NCI-H82 (cell line): ENCODE data around the gene MAP4K4.
"Not testable (repeated sequence)": the region's sequence is repeated elsewhere in the genome, so short reads cannot be mapped to it uniquely, and the experiment has no call there.

Experiments used
- DNase-seq: peaks from one replicate; lab custom pipeline; 2025; lab: John Stamatoyannopoulos, UW

Gene MAP4K4

DNA sequence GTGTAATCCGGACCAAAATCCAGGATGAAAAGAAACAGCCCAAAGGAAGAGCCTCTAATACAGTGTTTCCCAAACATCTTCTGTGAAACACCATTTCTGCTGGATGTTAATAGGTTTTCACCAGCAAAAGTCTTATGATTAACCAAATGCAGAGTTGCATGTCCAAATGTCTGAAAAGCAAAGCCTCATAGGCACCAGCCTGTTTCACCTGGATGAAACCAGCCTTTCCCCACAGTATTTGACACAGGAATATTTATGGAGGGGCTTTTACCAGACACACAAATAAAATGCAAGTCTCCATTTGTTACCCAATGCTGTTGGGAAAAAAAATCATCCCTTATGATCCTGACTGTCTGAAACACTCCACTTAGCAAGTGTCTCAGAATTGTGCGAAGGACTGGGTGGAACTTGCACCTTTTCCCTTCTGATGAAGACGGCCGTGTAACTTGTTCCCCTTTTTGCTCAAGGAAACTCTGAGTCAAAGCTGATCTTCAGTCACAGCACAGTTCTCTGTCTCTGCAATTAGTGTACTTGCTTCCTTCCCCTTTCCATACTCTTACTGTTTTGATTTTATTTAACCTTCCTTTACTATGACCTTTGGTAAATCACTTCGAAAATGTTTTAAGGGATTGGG is 223.9 kb downstream of the MAP4K4 start:
- no peak for DNase-seq

DNA sequence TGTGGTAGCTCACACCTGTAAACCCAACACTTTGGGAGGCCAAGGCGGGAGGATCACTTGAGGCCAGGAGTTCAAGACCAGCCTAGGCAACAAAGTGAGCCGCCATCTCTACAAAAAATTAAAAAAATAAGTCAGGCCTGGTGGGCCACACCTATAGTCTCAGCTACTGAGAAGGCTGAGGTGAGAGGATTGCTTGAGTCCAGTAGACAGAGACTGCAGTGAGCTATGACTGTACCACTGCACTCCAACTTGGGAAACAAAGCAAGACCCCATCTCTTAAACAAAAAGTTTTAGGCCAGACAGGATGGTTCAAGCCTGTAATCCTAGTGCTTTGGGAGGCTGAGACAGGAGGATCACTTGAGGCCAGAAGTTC is 224.4 kb downstream of the MAP4K4 start:
- no peak for DNase-seq

DNA sequence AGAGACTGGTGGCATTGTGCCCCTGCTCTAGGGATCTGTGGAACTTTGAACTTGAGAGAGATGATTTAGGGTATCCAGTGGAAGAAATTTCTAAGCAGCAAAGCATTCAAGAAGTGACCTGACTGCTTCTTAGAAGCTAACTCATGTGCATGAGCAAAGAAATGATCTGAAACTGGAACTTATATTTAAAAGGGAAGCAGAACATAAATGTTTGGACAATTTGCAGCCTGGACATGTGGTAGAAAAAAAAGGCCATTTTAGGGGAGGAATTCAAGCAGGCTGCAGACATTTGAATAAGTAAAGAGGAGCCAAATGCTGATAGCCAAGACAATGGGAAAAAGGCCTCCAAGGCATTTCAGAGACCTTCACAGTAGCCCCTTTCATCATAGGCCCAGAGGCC is 226.8 kb downstream of the MAP4K4 start:
- not testable (repeated sequence) for DNase-seq

DNA sequence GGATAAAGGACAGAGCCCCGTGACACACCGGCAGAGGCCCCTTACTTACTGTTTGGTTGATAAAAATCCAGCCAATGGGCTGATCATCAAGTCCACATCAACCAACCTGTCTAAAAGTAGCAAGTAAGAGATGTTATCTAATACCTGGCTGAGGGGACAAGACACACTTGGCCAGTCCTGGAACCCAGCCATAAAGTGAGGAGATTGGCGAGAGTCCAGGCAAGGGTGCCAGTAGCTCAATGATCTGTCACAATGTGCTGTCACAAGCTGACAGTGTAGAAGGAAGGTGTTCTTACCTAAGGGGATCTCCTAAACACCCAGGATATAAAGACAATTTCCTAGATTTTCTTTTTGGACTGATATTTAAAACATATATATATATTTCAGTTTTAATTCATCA is 232.5 kb downstream of the MAP4K4 start:
- DNase-seq = no peak

DNA sequence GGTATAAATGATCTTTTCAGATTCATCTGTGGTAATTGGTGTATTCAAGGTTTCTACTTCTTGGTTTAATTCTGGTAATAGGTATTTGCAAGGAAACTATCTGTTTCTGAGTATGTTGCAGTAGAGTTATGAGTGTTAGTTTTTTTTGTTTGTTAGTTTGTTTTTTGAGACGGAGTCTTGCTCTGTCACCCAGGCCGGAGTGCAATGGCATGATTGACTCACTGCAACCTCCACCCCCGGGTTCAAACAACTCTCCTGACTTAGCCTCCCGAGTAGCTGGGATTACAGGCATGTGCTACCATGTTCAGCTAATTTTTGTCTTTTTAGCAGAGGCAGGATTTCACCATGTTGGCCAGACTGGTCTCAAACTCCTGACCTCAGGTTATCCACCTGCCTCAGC is 233.3 kb downstream of the MAP4K4 start:
- DNase-seq = no peak

DNA sequence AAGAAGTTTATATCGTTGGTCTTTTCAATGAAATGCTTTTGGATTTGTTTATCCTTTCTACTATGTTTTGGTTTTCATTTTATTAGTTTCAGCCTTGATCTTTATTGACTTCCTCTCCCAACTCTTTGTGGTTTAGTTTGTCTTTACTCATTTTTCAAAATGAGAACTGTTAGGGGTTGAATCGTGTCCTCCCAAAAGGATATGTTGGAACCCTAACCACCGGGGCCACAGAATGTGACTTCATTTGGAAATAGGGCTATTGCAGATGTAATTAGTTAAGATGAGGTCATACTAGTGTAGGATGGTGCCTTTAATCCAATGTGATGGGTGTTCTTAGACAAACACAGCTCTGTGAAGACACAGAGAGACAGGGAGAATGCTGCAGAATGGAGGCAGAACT is 233.9 kb downstream of the MAP4K4 start:
- DNase-seq = no peak

DNA sequence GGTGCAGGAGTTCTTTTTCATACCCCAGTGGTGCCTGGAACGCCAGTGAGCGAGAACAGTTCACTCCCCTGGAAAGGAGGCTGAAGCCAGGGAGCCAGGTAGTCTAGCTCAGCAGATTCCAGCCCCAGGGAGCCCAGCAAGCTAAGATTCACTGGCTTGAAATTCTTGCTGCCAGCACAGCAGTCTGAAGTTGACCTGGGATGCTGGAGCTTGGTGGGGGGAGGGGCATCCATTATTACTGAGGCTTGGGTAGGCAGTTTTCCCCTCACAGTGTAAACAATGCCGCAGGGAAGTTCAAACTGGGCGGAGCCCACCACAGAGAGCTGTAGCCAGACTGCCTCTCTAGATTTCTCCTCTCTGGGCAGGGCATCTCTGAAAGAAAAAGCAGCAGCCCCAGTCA is 238.3 kb downstream of the MAP4K4 start:
- DNase-seq = not testable (repeated sequence)

DNA sequence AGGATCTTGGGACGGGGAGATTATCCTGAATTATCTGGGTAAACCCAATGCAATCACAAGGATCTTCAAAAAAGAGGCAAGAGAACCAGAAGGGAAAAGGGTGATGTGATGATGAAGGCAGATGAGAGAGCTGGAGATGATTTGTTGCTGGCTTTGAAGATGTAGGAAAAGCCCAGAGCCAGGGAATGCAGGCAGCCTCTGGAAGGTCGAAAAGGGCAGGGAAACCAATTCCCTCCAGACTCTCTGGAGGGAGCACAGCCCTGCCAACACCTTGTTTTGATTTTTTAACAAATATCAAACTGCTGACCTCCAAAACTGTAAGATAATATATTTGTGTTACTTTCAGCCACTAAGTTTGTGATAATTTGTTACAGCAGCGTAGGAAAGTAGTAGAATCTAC is 245.3 kb downstream of the MAP4K4 start:
- no peak for DNase-seq
